ENCODE results near the gene ANO4. TPM values are rescaled to one million over a fixed set of nuclear protein-coding genes. Genes with fewer than 3 reads are reported as not detected.
"Not testable (repeated sequence)": the region's sequence is repeated elsewhere in the genome, so short reads cannot be mapped to it uniquely, and the experiment has no call there.

The ANO4 gene
- total and polyA plus RNA-seq, 5 donors from 2014 or later: not detected

- H3K36me3 ChIP-seq (ENCODE audit: control insufficient read depth, insufficient read depth, low read length): no peaks in the 10 kb centered on the region
- peaks cover 0 to 4% (median 2%) of the 10 kb centered on the region in 7 donors for H3K9me3 Mint-ChIP-seq
- no peak for ATAC-seq (ENCODE audit: low read depth in 2 of 2)
- H3K4me1 Mint-ChIP-seq: no peaks in the 10 kb centered on the region
- no peaks in the 10 kb centered on the region for H3K4me1 ChIP-seq (ENCODE audit: control insufficient read depth, insufficient read depth, low read length, poor library complexity, severe bottlenecking)
- no peaks in the 10 kb centered on the region for H3K27me3 ChIP-seq (ENCODE audit: control insufficient read depth, insufficient read depth, low read length)
- H3K27me3 Mint-ChIP-seq: no peaks in the 10 kb centered on the region
- H3K27ac ChIP-seq (ENCODE audit: insufficient read depth, low read length, poor library complexity, severe bottlenecking): no peak overlapping the region
- no peak overlapping the region for H3K27ac Mint-ChIP-seq
- no peak for DNase-seq
- H3K36me3 Mint-ChIP-seq: no peaks in the 10 kb centered on the region
- no peaks in the 10 kb centered on the region for H3K9me3 ChIP-seq (ENCODE audit: control insufficient read depth in 2 of 2, low read length in 2 of 2)
- no peak overlapping the region for H3K4me3 Mint-ChIP-seq
- no peak overlapping the region for H3K4me3 ChIP-seq (ENCODE audit: low read depth, low read length)
Measured at GRCh38 chr12:100986595-100987547, 192.3 kb downstream of the ANO4 start.

GRCh38 chr12:100987552-100988521, 193.3 kb downstream of the ANO4 start:
- Mint-ChIP-seq H3K27me3 (no peaks in the 10 kb centered on the region), H3K4me1 (no peaks in the 10 kb centered on the region), H3K36me3 (no peaks in the 10 kb centered on the region), H3K4me3 (no peak overlapping the region), H3K9me3 (peaks cover 0 to 4% (median 2%) of the 10 kb centered on the region in 7 donors), H3K27ac (no peak overlapping the region)
- DNase-seq (peak in 1 of 3 donors; percentile 0), ATAC-seq (ENCODE audit: low read depth in 2 of 2) (no peak)
- no peaks in the 10 kb centered on the region for H3K36me3 ChIP-seq (ENCODE audit: control insufficient read depth, insufficient read depth, low read length)
- no peak overlapping the region for H3K4me3 ChIP-seq (ENCODE audit: low read depth, low read length)
- no peaks in the 10 kb centered on the region for H3K27me3 ChIP-seq (ENCODE audit: control insufficient read depth, insufficient read depth, low read length)
- no peaks in the 10 kb centered on the region for H3K9me3 ChIP-seq (ENCODE audit: control insufficient read depth in 2 of 2, low read length in 2 of 2)
- no peak overlapping the region for H3K27ac ChIP-seq (ENCODE audit: insufficient read depth, low read length, poor library complexity, severe bottlenecking)
- H3K4me1 ChIP-seq (ENCODE audit: control insufficient read depth, insufficient read depth, low read length, poor library complexity, severe bottlenecking): no peaks in the 10 kb centered on the region

GRCh38 chr12:100989509-100989908, 194.9 kb downstream of the ANO4 start:
- not testable (repeated sequence) for H3K4me1 ChIP-seq (ENCODE audit: control insufficient read depth, insufficient read depth, low read length, poor library complexity, severe bottlenecking); H3K4me3 Mint-ChIP-seq; H3K36me3 Mint-ChIP-seq; H3K9me3 Mint-ChIP-seq; ATAC-seq (ENCODE audit: low read depth in 2 of 2); DNase-seq; H3K27me3 Mint-ChIP-seq; H3K9me3 ChIP-seq (ENCODE audit: control insufficient read depth in 2 of 2, low read length in 2 of 2); H3K36me3 ChIP-seq (ENCODE audit: control insufficient read depth, insufficient read depth, low read length); H3K27me3 ChIP-seq (ENCODE audit: control insufficient read depth, insufficient read depth, low read length); H3K4me3 ChIP-seq (ENCODE audit: low read depth, low read length); H3K27ac Mint-ChIP-seq; H3K4me1 Mint-ChIP-seq; H3K27ac ChIP-seq (ENCODE audit: insufficient read depth, low read length, poor library complexity, severe bottlenecking)

- ATAC-seq (ENCODE audit: low read depth in 2 of 2): no peak
- no peaks in the 10 kb centered on the region for H3K27me3 Mint-ChIP-seq
Measured at GRCh38 chr12:100991102-100991501, 196.5 kb downstream of the ANO4 start.

GRCh38 chr12:100992194-100992593, 197.6 kb downstream of the ANO4 start:
- Histone ChIP-seq H3K4me1 (ENCODE audit: control insufficient read depth, insufficient read depth, low read length, poor library complexity, severe bottlenecking) (no peaks in the 10 kb centered on the region), H3K27me3 (ENCODE audit: control insufficient read depth, insufficient read depth, low read length) (no peaks in the 10 kb centered on the region), H3K27ac (ENCODE audit: insufficient read depth, low read length, poor library complexity, severe bottlenecking) (no peak overlapping the region), H3K36me3 (ENCODE audit: control insufficient read depth, insufficient read depth, low read length) (no peaks in the 10 kb centered on the region), H3K9me3 (ENCODE audit: control insufficient read depth in 2 of 2, low read length in 2 of 2) (no peaks in the 10 kb centered on the region), H3K4me3 (ENCODE audit: low read depth, low read length) (no peak overlapping the region)
- Mint-ChIP-seq H3K4me1 (no peaks in the 10 kb centered on the region), H3K36me3 (no peaks in the 10 kb centered on the region), H3K9me3 (peaks cover 0 to 4% (median 3%) of the 10 kb centered on the region in 7 donors), H3K4me3 (no peak overlapping the region), H3K27me3 (no peaks in the 10 kb centered on the region), H3K27ac (no peak overlapping the region)
- ATAC-seq (ENCODE audit: low read depth in 2 of 2) (no peak), DNase-seq (no peak)

More at GRCh38 chr12:100991102-100991501, 196.5 kb downstream of the ANO4 start:
- DNase-seq: no peak
- Histone ChIP-seq H3K9me3 (ENCODE audit: control insufficient read depth in 2 of 2, low read length in 2 of 2) (no peaks in the 10 kb centered on the region), H3K27me3 (ENCODE audit: control insufficient read depth, insufficient read depth, low read length) (no peaks in the 10 kb centered on the region), H3K4me3 (ENCODE audit: low read depth, low read length) (no peak overlapping the region), H3K27ac (ENCODE audit: insufficient read depth, low read length, poor library complexity, severe bottlenecking) (no peak overlapping the region), H3K36me3 (ENCODE audit: control insufficient read depth, insufficient read depth, low read length) (no peaks in the 10 kb centered on the region), H3K4me1 (ENCODE audit: control insufficient read depth, insufficient read depth, low read length, poor library complexity, severe bottlenecking) (no peaks in the 10 kb centered on the region)
- no peak overlapping the region for H3K4me3 Mint-ChIP-seq
- no peaks in the 10 kb centered on the region for H3K36me3 Mint-ChIP-seq
- H3K9me3 Mint-ChIP-seq: peaks cover 0 to 4% (median 3%) of the 10 kb centered on the region in 7 donors
- H3K27ac Mint-ChIP-seq: no peak overlapping the region
- no peaks in the 10 kb centered on the region for H3K4me1 Mint-ChIP-seq

GRCh38 chr12:100993916-100994450, 199.4 kb downstream of the ANO4 start:
- no peaks in the 10 kb centered on the region for H3K36me3 ChIP-seq (ENCODE audit: control insufficient read depth, insufficient read depth, low read length)
- Mint-ChIP-seq H3K36me3 (no peaks in the 10 kb centered on the region), H3K27me3 (no peaks in the 10 kb centered on the region), H3K9me3 (peaks cover 0 to 4% (median 2%) of the 10 kb centered on the region in 7 donors), H3K4me3 (no peak overlapping the region), H3K4me1 (no peaks in the 10 kb centered on the region), H3K27ac (no peak overlapping the region)
- H3K4me1 ChIP-seq (ENCODE audit: control insufficient read depth, insufficient read depth, low read length, poor library complexity, severe bottlenecking): no peaks in the 10 kb centered on the region
- no peaks in the 10 kb centered on the region for H3K27me3 ChIP-seq (ENCODE audit: control insufficient read depth, insufficient read depth, low read length)
- no peak overlapping the region for H3K27ac ChIP-seq (ENCODE audit: insufficient read depth, low read length, poor library complexity, severe bottlenecking)
- H3K4me3 ChIP-seq (ENCODE audit: low read depth, low read length): no peak overlapping the region
- ATAC-seq (ENCODE audit: low read depth in 2 of 2) (no peak), DNase-seq (no peak)
- no peaks in the 10 kb centered on the region for H3K9me3 ChIP-seq (ENCODE audit: control insufficient read depth in 2 of 2, low read length in 2 of 2)

GRCh38 chr12:100995201-100995600, 200.6 kb downstream of the ANO4 start:
- Mint-ChIP-seq H3K27me3 (no peaks in the 10 kb centered on the region), H3K4me3 (no peak overlapping the region), H3K27ac (no peak overlapping the region), H3K36me3 (no peaks in the 10 kb centered on the region), H3K9me3 (peaks cover 0 to 2% (median 0%) of the 10 kb centered on the region in 7 donors), H3K4me1 (no peaks in the 10 kb centered on the region)
- Histone ChIP-seq H3K27me3 (ENCODE audit: control insufficient read depth, insufficient read depth, low read length) (no peaks in the 10 kb centered on the region), H3K4me3 (ENCODE audit: low read depth, low read length) (no peak overlapping the region), H3K4me1 (ENCODE audit: control insufficient read depth, insufficient read depth, low read length, poor library complexity, severe bottlenecking) (no peaks in the 10 kb centered on the region), H3K9me3 (ENCODE audit: control insufficient read depth in 2 of 2, low read length in 2 of 2) (no peaks in the 10 kb centered on the region), H3K36me3 (ENCODE audit: control insufficient read depth, insufficient read depth, low read length) (no peaks in the 10 kb centered on the region), H3K27ac (ENCODE audit: insufficient read depth, low read length, poor library complexity, severe bottlenecking) (no peak overlapping the region)
- DNase-seq: no peak
- ATAC-seq (ENCODE audit: low read depth in 2 of 2): no peak

Measured in CD4-positive, CD25-positive, alpha-beta regulatory T cell (primary cell).